ENCODE measurements around the gene VGLL4.

The VGLL4 gene

GRCh38 chr3:11548721-11549131 is 95.0 kb downstream of the VGLL4 start:
- no peak for DNase-seq (ENCODE audit: low spot score)

GRCh38 chr3:11547498-11547897 is 96.2 kb downstream of the VGLL4 start:
- no peak for DNase-seq (ENCODE audit: low spot score)

- no peak for DNase-seq (ENCODE audit: low spot score)
Measured at GRCh38 chr3:11546657-11547302, 96.9 kb downstream of the VGLL4 start.

- DNase-seq (ENCODE audit: low spot score): no peak
Measured at GRCh38 chr3:11545186-11545851, 98.4 kb downstream of the VGLL4 start.

- no peak for DNase-seq (ENCODE audit: low spot score)
Measured at GRCh38 chr3:11544412-11545181, 99.1 kb downstream of the VGLL4 start.

- no peak for DNase-seq (ENCODE audit: low spot score)
Measured at GRCh38 chr3:11543948-11544387, 99.7 kb downstream of the VGLL4 start.

- DNase-seq (ENCODE audit: low spot score): no peak
Measured at GRCh38 chr3:11543141-11543947, 100.4 kb downstream of the VGLL4 start.

GRCh38 chr3:11542551-11542950 is 101.2 kb downstream of the VGLL4 start:
- no peak for DNase-seq (ENCODE audit: low spot score)

- DNase-seq (ENCODE audit: low spot score): no peak
Measured at GRCh38 chr3:11541321-11542303, 102.1 kb downstream of the VGLL4 start.

GRCh38 chr3:11539677-11540076 is 104.0 kb downstream of the VGLL4 start:
- DNase-seq (ENCODE audit: low spot score): no peak

- no peak for DNase-seq (ENCODE audit: low spot score)
Measured at GRCh38 chr3:11539218-11539617, 104.5 kb downstream of the VGLL4 start.

- no peak for DNase-seq (ENCODE audit: low spot score)
Measured at GRCh38 chr3:11538581-11538980, 105.1 kb downstream of the VGLL4 start.

- DNase-seq (ENCODE audit: low spot score): no peak
Measured at GRCh38 chr3:11536936-11537612, 106.6 kb downstream of the VGLL4 start.

- no peak for DNase-seq (ENCODE audit: low spot score)
Measured at GRCh38 chr3:11536132-11536935, 107.4 kb downstream of the VGLL4 start.

GRCh38 chr3:11535243-11535960 is 108.3 kb downstream of the VGLL4 start:
- no peak for DNase-seq (ENCODE audit: low spot score)

GRCh38 chr3:11534793-11535101 is 109.0 kb downstream of the VGLL4 start:
- no peak for DNase-seq (ENCODE audit: low spot score)

- no peak for DNase-seq (ENCODE audit: low spot score)
Measured at GRCh38 chr3:11534011-11534792, 109.5 kb downstream of the VGLL4 start.

- no peak for DNase-seq (ENCODE audit: low spot score)
Measured at GRCh38 chr3:11532931-11533391, 110.8 kb downstream of the VGLL4 start.
